Ovary (tissue), 9 donors: ENCODE measurements around the gene TMEM238L. TPM values are rescaled to one million over a fixed set of nuclear protein-coding genes. Genes with fewer than 3 reads are reported as not detected.

Experiments used
- DNase-seq, 5 donors: peaks; one replicate each; pipeline ENCODE4 v3.0.0-alpha.2; 2019 to 2020
- H3K27ac ChIP-seq, 2 donors: fragments of 200-600 bp; one replicate each; pipeline versions ENCODE4 v1.5.1 to v1.8.0; 2019 to 2022
- H3K27me3 ChIP-seq: fragments of 200-600 bp; one replicate; pipeline ENCODE4 v1.8.0; 2022
- H3K36me3 ChIP-seq: fragments of 200-600 bp; sonication (generic); one replicate; pipeline ENCODE4 v1.5.1; 2019
- H3K4me1 ChIP-seq: one replicate; pipeline ENCODE4 v1.8.1; 2013; ENCODE audit warnings: mild to moderate bottlenecking, moderate library complexity; ENCODE audit not compliant: insufficient read depth
- H3K4me3 ChIP-seq: fragments of 200-600 bp; sonication (generic); one replicate; pipeline ENCODE4 v1.5.1; 2017
- H3K9me3 ChIP-seq, 2 donors: fragments of 200-600 bp in 1 of 2; sonication (generic) in 1 of 2; one replicate each; pipeline versions ENCODE4 v1.5.1 to v1.8.1; 2013 to 2019; ENCODE audit warnings: mild to moderate bottlenecking in 1 of 2, moderate library complexity in 1 of 2
- EP300 ChIP-seq: sonication (generic); formaldehyde crosslinking; IDR thresholded peaks from one replicate; pipeline ENCODE4 v1.6.1; 2017; ENCODE audit warnings: antibody characterized with exemption
- POLR2A ChIP-seq: fragments of 450-650 bp; IDR thresholded peaks from one replicate; pipeline ENCODE4 v1.6.1; 2017; ENCODE audit warnings: antibody characterized with exemption, mild to moderate bottlenecking, moderate library complexity
- WGBS, 3 donors: extraction: QIAGEN DNeasy Blood & Tissue Kit in 1 of 3; methylation state at CpG; one replicate each; pipeline versions ENCODE4 v1.1.5 to v1.1.7; 2013 to 2017; 5-methylcytosine and 5-hydroxymethylcytosine counted together
- intact Hi-C, 4 donors: fragments of 100-400 bp; cut with DNase I; formaldehyde crosslinking; loops; one replicate each; pipeline versions ENCODE4 v1.11.0 to v1.15.1; 2022 to 2023
- polyA plus RNA-seq, 2 donors: library from polyadenylated mRNA; stranded (reverse); fragments of 200-250 nt in 1 of 2; fragments of 350-450 nt in 1 of 2; fragmentation: Illumina TruSeq in 1 of 2; extraction: RNeasy Lipid Tissue Mini Kit (QIAGEN cat#74804) in 1 of 2; gene quantifications; one replicate each; pipeline ENCODE4 v1.2.3, GENCODE V29; 2013 to 2014
- total RNA-seq, 7 donors: library from RNA; depleted of rRNA in 2 of 7; stranded (reverse); fragments of >200 nt in 2 of 7; fragmentation: NEBNext Ultra II Directional in 3 of 7; extraction: Animal tissue kit (Norgen Biotek cat#: 25700) in 3 of 7; gene quantifications; one replicate each; pipeline versions ENCODE4 v1.1.0 to v1.2.4, GENCODE V29; 2016 to 2023
- TF ChIP-seq, protein P1 (sequence below), 3 donors: fragments of 450-650 bp in 2 of 3; fragments of 200-600 bp in 1 of 3; IDR thresholded peaks; one replicate each; pipeline versions ENCODE4 v1.5.1 to v1.8.0; 2016 to 2022; ENCODE audit warnings: antibody characterized with exemption in 3 of 3, mild to moderate bottlenecking in 1 of 3
- donor health status: DM: no; HTN: no; CAD: no; lungs with moderate emphysema.
- donor health status: DM: no; HTN: no; CAD: no.
- donor health status: Bipolar disorder and iron deficiency.
- donor health status: DM: yes; HTN: yes; CAD: no.
- donor health status: DM: no; HTN: no; CAD: no.
- donor health status: DM: yes; HTN: yes; CAD: no.

Gene TMEM238L
- total and polyA plus RNA-seq, 9 donors, result not detected

- no peaks in the 10 kb centered on the region for H3K36me3 ChIP-seq
- TF ChIP-seq EP300 (no peak), POLR2A (no peak)
- TF ChIP-seq, protein P1, sequence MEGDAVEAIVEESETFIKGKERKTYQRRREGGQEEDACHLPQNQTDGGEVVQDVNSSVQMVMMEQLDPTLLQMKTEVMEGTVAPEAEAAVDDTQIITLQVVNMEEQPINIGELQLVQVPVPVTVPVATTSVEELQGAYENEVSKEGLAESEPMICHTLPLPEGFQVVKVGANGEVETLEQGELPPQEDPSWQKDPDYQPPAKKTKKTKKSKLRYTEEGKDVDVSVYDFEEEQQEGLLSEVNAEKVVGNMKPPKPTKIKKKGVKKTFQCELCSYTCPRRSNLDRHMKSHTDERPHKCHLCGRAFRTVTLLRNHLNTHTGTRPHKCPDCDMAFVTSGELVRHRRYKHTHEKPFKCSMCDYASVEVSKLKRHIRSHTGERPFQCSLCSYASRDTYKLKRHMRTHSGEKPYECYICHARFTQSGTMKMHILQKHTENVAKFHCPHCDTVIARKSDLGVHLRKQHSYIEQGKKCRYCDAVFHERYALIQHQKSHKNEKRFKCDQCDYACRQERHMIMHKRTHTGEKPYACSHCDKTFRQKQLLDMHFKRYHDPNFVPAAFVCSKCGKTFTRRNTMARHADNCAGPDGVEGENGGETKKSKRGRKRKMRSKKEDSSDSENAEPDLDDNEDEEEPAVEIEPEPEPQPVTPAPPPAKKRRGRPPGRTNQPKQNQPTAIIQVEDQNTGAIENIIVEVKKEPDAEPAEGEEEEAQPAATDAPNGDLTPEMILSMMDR (IDR thresholded peaks at IDR 0.05), result no peak
- 71 to 78% (median 75%) methylated on average over 7 of the region's 7 CpGs for WGBS, 3 donors
- H3K4me1 ChIP-seq, result no peaks in the 10 kb centered on the region
- H3K4me3 ChIP-seq, result no peak overlapping the region
- H3K27me3 ChIP-seq, result no peaks in the 10 kb centered on the region
- H3K27ac ChIP-seq, result no peak overlapping the region
- DNase-seq, result no peak
- intact Hi-C loops, result loop anchor here in 1 of 4 donors (5.0 kb wide), 1 partner anchor 194 kb away; no protein-coding TSS in a partner anchor
- H3K9me3 ChIP-seq, result no peaks in the 10 kb centered on the region
Observed at GRCh38 chr17:10836145-10836544, 32.2 kb upstream of the TMEM238L start.

GRCh38 chr17:10831696-10832095 is 27.8 kb upstream of the TMEM238L start:
- peaks cover 3% of the 10 kb centered on the region for H3K4me1 ChIP-seq
- no peaks in the 10 kb centered on the region for H3K9me3 ChIP-seq
- TF ChIP-seq POLR2A, result no peak
- TF ChIP-seq EP300, result no peak
- TF ChIP-seq, protein P1 (IDR thresholded peaks at IDR 0.05), result no peak
- no peak overlapping the region for H3K4me3 ChIP-seq
- no peaks in the 10 kb centered on the region for H3K36me3 ChIP-seq
- intact Hi-C loops, result no loop called here
- H3K27me3 ChIP-seq, result no peaks in the 10 kb centered on the region
- H3K27ac ChIP-seq, result no peak overlapping the region
- 93 to 95% (median 93%) methylated on average over 5 of the region's 5 CpGs for WGBS, 3 donors
- DNase-seq, result no peak

GRCh38 chr17:10827898-10828552 is 24.1 kb upstream of the TMEM238L start:
- Histone ChIP-seq H3K27ac (no peak overlapping the region), H3K27me3 (no peaks in the 10 kb centered on the region), H3K9me3 (no peaks in the 10 kb centered on the region), H3K36me3 (no peaks in the 10 kb centered on the region), H3K4me1 (peaks cover 3% of the 10 kb centered on the region), H3K4me3 (no peak overlapping the region)
- intact Hi-C loops, result loop anchor here in 1 of 4 donors (5.0 kb wide), 1 partner anchor 36 kb away; no protein-coding TSS in a partner anchor
- TF ChIP-seq, protein P1 (IDR thresholded peaks at IDR 0.05), result no peak
- TF ChIP-seq EP300, result no peak
- no peak for TF ChIP-seq POLR2A
- 14 to 28% (median 20%) methylated on average over 5 of the region's 5 CpGs for WGBS, 3 donors
- no peak for DNase-seq

GRCh38 chr17:10824874-10825273 is 21.0 kb upstream of the TMEM238L start:
- Histone ChIP-seq H3K27ac (no peak overlapping the region), H3K4me3 (no peak overlapping the region), H3K27me3 (no peaks in the 10 kb centered on the region), H3K36me3 (no peaks in the 10 kb centered on the region), H3K4me1 (peaks cover 19% of the 10 kb centered on the region), H3K9me3 (no peaks in the 10 kb centered on the region)
- intact Hi-C loops, result loop anchor here in 1 of 4 donors (5.0 kb wide), 1 partner anchor 33 kb away; no protein-coding TSS in a partner anchor
- TF ChIP-seq, protein P1 (IDR thresholded peaks at IDR 0.05), result no peak
- TF ChIP-seq EP300 (no peak), POLR2A (no peak)
- no peak for DNase-seq
- 85 to 88% (median 88%) methylated on average over 7 of the region's 7 CpGs for WGBS, 3 donors
